Measurements from ENCODE around the gene QDPR. TPM values are rescaled to one million over a fixed set of nuclear protein-coding genes. Genes with fewer than 3 reads are reported as not detected.

The QDPR gene
- total and polyA plus RNA-seq, 2 donors (not counting 1 experiment from before 2014, with no cell fraction given) = 2.7 to 8.1 TPM

DNA sequence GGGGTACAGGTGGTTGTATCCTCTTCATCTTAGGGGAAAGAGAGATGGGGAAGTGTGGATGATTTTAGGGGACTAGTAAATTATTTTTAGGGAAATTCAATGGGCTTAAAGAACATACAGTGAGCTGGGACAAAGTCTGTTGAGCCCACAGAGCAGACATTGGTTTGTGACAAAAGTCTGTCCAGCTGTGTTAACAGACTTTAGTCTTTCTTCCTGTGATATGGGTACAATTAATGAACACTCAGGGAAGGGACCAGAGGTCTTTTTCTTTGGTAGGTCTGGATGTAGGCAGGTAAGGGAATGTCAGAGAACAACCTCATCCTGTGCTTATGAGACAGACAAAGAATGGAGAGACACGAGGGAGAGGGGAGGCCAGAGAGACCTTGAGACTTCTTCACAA lies 5.1 kb upstream of the QDPR start:
- Histone ChIP-seq H3K4me3 (ENCODE audit: control extremely low read depth in 1 of 5, extremely low read depth in 1 of 5, insufficient read depth in 1 of 5, low read depth in 2 of 5, low read length in 4 of 5) (no peak overlapping the region), H3K36me3 (replicated peaks in 1 of 2; ENCODE audit: control extremely low read depth in 1 of 2, control insufficient read depth in 1 of 2, extremely low read depth in 1 of 2, insufficient read depth in 2 of 2, low read length in 1 of 2) (no peaks in the 10 kb centered on the region), H4K20me1 (ENCODE audit: control insufficient read depth, insufficient read depth, low read length, poor library complexity, severe bottlenecking) (no peaks in the 10 kb centered on the region), H3K9ac (ENCODE audit: low read length) (no peak overlapping the region), H3K27ac (ENCODE audit: low read length in 2 of 2) (no peak overlapping the region), H3K27me3 (replicated peaks in 1 of 4; ENCODE audit: control extremely low read depth in 1 of 4, control insufficient read depth in 3 of 4, insufficient read depth in 4 of 4, low read length in 3 of 4) (peaks cover 0 to 6% (median 2%) of the 10 kb centered on the region in 4 experiments), H3K4me1 (ENCODE audit: control insufficient read depth in 2 of 2, insufficient read depth in 2 of 2, low read length in 2 of 2) (peaks cover 6 to 9% of the 10 kb centered on the region in 2 donors), H3K9me3 (ENCODE audit: control extremely low read depth in 1 of 3, control insufficient read depth in 2 of 3, insufficient read depth in 1 of 3, low read length in 2 of 3) (no peaks in the 10 kb centered on the region), H3K79me2 (ENCODE audit: control insufficient read depth, insufficient read depth, low read length) (no peaks in the 10 kb centered on the region), H3K4me2 (replicated peaks; ENCODE audit: low read depth, low read length, poor library complexity, severe bottlenecking) (no peak overlapping the region), H2AFZ (ENCODE audit: insufficient read depth, low read depth, low read length, poor library complexity, severe bottlenecking) (no peak overlapping the region)
- peaks cover 36% of the 10 kb centered on the region for H3K27me3 Mint-ChIP-seq
- H3K4me3 Mint-ChIP-seq = no peak overlapping the region
- H3K9me3 Mint-ChIP-seq (ENCODE audit: insufficient read depth) = no peaks in the 10 kb centered on the region
- CTCF ChIA-PET = interaction anchor here (1.4 kb wide), 1 partner anchor 32 kb away, joined by 5 read pairs; no protein-coding TSS in a partner anchor
- intact Hi-C loops (cut with micrococcal nuclease) = no loop called here
- TF ChIP-seq, protein P1, sequence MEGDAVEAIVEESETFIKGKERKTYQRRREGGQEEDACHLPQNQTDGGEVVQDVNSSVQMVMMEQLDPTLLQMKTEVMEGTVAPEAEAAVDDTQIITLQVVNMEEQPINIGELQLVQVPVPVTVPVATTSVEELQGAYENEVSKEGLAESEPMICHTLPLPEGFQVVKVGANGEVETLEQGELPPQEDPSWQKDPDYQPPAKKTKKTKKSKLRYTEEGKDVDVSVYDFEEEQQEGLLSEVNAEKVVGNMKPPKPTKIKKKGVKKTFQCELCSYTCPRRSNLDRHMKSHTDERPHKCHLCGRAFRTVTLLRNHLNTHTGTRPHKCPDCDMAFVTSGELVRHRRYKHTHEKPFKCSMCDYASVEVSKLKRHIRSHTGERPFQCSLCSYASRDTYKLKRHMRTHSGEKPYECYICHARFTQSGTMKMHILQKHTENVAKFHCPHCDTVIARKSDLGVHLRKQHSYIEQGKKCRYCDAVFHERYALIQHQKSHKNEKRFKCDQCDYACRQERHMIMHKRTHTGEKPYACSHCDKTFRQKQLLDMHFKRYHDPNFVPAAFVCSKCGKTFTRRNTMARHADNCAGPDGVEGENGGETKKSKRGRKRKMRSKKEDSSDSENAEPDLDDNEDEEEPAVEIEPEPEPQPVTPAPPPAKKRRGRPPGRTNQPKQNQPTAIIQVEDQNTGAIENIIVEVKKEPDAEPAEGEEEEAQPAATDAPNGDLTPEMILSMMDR (IDR thresholded peaks at IDR 0.05) = no peak
- no peak for TF ChIP-seq EZH2 (IDR thresholded peaks at IDR 0.05; ENCODE audit: borderline replicate concordance, insufficient read depth, low read depth, low read length, poor library complexity, severe bottlenecking)
- WGBS (ENCODE audit: insufficient coverage) = 67% methylated on average over 1 of the region's 1 CpG
- POLR2A ChIA-PET = no interaction called here
- no peak overlapping the region for H3K27ac Mint-ChIP-seq
- DNase-seq (no peak), ATAC-seq (ENCODE audit: low read depth) (no peak)
- H3K4me1 Mint-ChIP-seq = peaks cover 7% of the 10 kb centered on the region

DNA sequence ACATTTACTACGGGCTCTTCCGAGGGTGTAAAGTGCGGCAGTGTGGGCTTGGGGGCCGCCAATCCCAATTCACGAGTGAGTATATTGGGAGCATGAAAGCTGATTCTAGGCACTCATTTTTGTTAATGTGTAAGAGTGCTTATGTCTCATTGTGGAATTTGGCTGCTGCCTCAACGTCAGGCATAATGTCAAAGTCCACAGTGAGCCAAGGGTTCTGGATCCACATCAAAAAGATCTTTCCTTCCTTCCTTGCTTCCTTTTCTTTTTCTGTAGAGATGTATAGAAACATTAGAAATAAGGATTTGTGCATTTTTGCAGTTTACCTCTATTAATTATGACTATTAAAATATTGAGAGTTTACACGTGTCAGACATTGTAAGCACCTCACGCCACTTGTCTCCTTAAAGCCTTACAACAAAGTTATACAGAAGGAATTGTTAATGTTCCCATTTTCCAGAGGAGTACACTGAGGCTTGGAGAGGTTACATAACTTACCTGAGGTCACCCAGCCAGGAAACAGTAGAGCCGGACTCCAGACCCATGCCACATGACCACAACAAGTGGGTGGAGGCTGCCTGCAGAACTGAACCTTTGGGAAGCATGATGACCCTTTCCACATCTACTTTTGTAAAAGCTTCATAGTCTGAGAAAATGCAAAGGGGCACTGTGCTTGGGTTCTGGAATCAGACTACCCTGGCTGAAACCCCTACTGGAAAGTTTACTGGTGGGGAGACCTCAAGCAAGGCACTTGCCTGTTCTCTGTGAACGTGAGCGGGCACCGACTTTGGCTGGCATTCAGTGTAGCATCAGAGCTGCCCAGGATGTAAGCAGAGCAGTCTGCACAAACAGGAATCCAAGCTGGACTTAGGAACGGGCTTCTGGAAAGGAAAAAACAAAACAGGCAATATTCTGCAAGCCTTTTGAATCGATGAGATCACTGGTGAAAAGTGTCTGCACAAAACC lies 3.8 kb upstream of the QDPR start:
- Mint-ChIP-seq H3K27ac (no peak overlapping the region), H3K4me3 (no peak overlapping the region), H3K9me3 (ENCODE audit: insufficient read depth) (no peaks in the 10 kb centered on the region), H3K27me3 (peaks cover 36% of the 10 kb centered on the region), H3K4me1 (peaks cover 15% of the 10 kb centered on the region)
- DNase-seq = no peak
- POLR2A ChIA-PET = no interaction called here
- Histone ChIP-seq H3K9me3 (ENCODE audit: control extremely low read depth in 1 of 3, control insufficient read depth in 2 of 3, insufficient read depth in 1 of 3, low read length in 2 of 3) (no peaks in the 10 kb centered on the region), H3K36me3 (replicated peaks in 1 of 2; ENCODE audit: control extremely low read depth in 1 of 2, control insufficient read depth in 1 of 2, extremely low read depth in 1 of 2, insufficient read depth in 2 of 2, low read length in 1 of 2) (no peaks in the 10 kb centered on the region), H2AFZ (ENCODE audit: insufficient read depth, low read depth, low read length, poor library complexity, severe bottlenecking) (no peak overlapping the region), H3K4me2 (replicated peaks; ENCODE audit: low read depth, low read length, poor library complexity, severe bottlenecking) (no peak overlapping the region), H3K79me2 (ENCODE audit: control insufficient read depth, insufficient read depth, low read length) (no peaks in the 10 kb centered on the region), H3K27me3 (replicated peaks in 1 of 4; ENCODE audit: control extremely low read depth in 1 of 4, control insufficient read depth in 3 of 4, insufficient read depth in 4 of 4, low read length in 3 of 4) (peaks cover 0 to 6% (median 2%) of the 10 kb centered on the region in 4 experiments), H3K4me3 (ENCODE audit: control extremely low read depth in 1 of 5, extremely low read depth in 1 of 5, insufficient read depth in 1 of 5, low read depth in 2 of 5, low read length in 4 of 5) (no peak overlapping the region), H3K4me1 (ENCODE audit: control insufficient read depth in 2 of 2, insufficient read depth in 2 of 2, low read length in 2 of 2) (peaks cover 11 to 16% of the 10 kb centered on the region in 2 donors), H3K9ac (ENCODE audit: low read length) (no peak overlapping the region), H4K20me1 (ENCODE audit: control insufficient read depth, insufficient read depth, low read length, poor library complexity, severe bottlenecking) (no peaks in the 10 kb centered on the region), H3K27ac (ENCODE audit: low read length in 2 of 2) (no peak overlapping the region)
- WGBS (ENCODE audit: insufficient coverage) = 90% methylated on average over 8 of the region's 14 CpGs
- TF ChIP-seq, protein P1 (IDR thresholded peaks at IDR 0.05) = no peak
- TF ChIP-seq EZH2 (IDR thresholded peaks at IDR 0.05; ENCODE audit: borderline replicate concordance, insufficient read depth, low read depth, low read length, poor library complexity, severe bottlenecking) = no peak
- CTCF ChIA-PET = no interaction called here
- intact Hi-C loops (cut with micrococcal nuclease) = no loop called here
- ATAC-seq (ENCODE audit: low read depth) = no peak

Measured in B cell (primary cell).